ENCODE data around the gene MRPL36. TPM values are rescaled to one million over a fixed set of nuclear protein-coding genes. Genes with fewer than 3 reads are reported as not detected.

Gene MRPL36
- polyA plus RNA-seq, 10 donors, result 26.2 to 38.6 (median 32.4) TPM

DNA sequence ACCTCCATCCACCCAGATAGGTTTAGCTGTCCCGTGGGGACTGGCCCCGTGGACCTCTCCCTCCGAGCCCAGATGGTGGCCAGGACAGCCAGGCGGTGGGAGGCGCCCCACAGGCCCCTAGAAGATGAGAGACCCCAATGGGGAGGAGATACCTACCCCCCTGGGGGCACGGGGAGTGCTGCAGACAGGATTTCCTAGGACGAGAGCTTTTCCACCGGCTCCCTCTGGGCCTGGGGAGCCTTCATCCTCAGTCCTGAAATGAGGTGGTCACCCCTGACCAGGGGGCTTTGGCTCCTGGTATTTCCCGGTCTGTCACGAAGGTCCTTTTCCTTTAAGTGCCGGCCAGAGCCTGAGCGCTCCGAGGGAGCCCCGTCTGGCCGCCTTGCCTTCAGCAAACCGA, 46.8 kb downstream of the MRPL36 start:
- DNase-seq, result no peak

GRCh38 chr5:1751864-1752822, 47.5 kb downstream of the MRPL36 start:
- no peak for DNase-seq

- no peak for DNase-seq
Observed at GRCh38 chr5:1751026-1751863, 48.4 kb downstream of the MRPL36 start.

GRCh38 chr5:1750469-1750868, 49.2 kb downstream of the MRPL36 start:
- DNase-seq, result no peak

- DNase-seq, result no peak
Observed at GRCh38 chr5:1749346-1750124, 50.1 kb downstream of the MRPL36 start.

- no peak for DNase-seq
Observed at GRCh38 chr5:1748845-1749244, 50.8 kb downstream of the MRPL36 start.

Other genes with a start within 250 kb of the MRPL36 start
- 10 to 100 TPM; 50.0 to 94.2 (median 58.8) TPM for gene NDUFS6, start 1.6 kb upstream of the MRPL36 start, polyA plus RNA-seq (ENCODE audit: insufficient read length in 10 of 10)
- gene IRX4, start 83.1 kb upstream of the MRPL36 start, polyA plus RNA-seq (ENCODE audit: insufficient read length in 10 of 10), result 1 to 10 TPM in 2 of 10 donors, under 1 TPM in 6, not detected in 2; 0.21 to 3.4 (median 0.42) TPM